ENCODE results near the gene MAS1. TPM values are rescaled to one million over a fixed set of nuclear protein-coding genes. Genes with fewer than 3 reads are reported as not detected.

Gene MAS1
- total and polyA plus RNA-seq, 2 donors (not counting 1 experiment from before 2014, with no cell fraction given), result not detected

DNA sequence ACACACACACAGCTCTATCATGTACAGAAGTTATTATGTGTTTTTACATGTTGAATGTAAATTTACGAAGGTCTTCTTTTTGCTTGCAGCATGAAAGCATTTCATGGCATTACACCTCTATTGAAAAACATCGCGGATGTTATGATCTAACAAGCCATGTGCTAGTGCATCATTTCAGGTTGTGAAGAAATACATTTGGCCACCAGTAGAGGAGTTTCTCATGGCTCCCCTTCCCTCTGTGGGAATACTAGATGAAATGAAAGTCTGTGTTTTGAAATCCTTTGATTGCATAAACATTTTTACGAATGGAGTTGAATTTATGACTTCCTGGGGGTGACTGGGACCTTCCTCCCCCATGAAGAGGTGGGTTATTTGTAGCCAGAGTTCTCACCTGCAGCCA, 17.7 kb downstream of the MAS1 start:
- ChIA-PET CTCF (no interaction called here), POLR2A (no interaction called here)
- Mint-ChIP-seq H3K27me3 (peaks cover 39% of the 10 kb centered on the region), H3K27ac (no peak overlapping the region), H3K4me3 (no peak overlapping the region), H3K4me1 (no peaks in the 10 kb centered on the region), H3K9me3 (ENCODE audit: insufficient read depth) (no peaks in the 10 kb centered on the region)
- no peak overlapping the region for H3K27ac ChIP-seq (ENCODE audit: low read length in 2 of 2)
- H3K36me3 ChIP-seq (replicated peaks in 1 of 2; ENCODE audit: control extremely low read depth in 1 of 2, control insufficient read depth in 1 of 2, extremely low read depth in 1 of 2, insufficient read depth in 2 of 2, low read length in 1 of 2), result no peaks in the 10 kb centered on the region
- H4K20me1 ChIP-seq (ENCODE audit: control insufficient read depth, insufficient read depth, low read length, poor library complexity, severe bottlenecking), result no peaks in the 10 kb centered on the region
- no peak overlapping the region for H3K9ac ChIP-seq (ENCODE audit: low read length)
- H2AFZ ChIP-seq (ENCODE audit: insufficient read depth, low read depth, low read length, poor library complexity, severe bottlenecking), result no peak overlapping the region
- WGBS (ENCODE audit: insufficient coverage), result 100% methylated on average over 2 of the region's 4 CpGs
- H3K4me2 ChIP-seq (replicated peaks; ENCODE audit: low read depth, low read length, poor library complexity, severe bottlenecking), result no peak overlapping the region
- ATAC-seq (ENCODE audit: low read depth) (no peak), DNase-seq (no peak)
- intact Hi-C loops (cut with micrococcal nuclease), result no loop called here
- peaks cover 0 to 20% (median 5%) of the 10 kb centered on the region in 4 experiments for H3K27me3 ChIP-seq (replicated peaks in 1 of 4; ENCODE audit: control extremely low read depth in 1 of 4, control insufficient read depth in 3 of 4, insufficient read depth in 4 of 4, low read length in 3 of 4)
- H3K9me3 ChIP-seq (ENCODE audit: control extremely low read depth in 1 of 3, control insufficient read depth in 2 of 3, insufficient read depth in 1 of 3, low read length in 2 of 3), result peaks cover 0 to 2% (median 0%) of the 10 kb centered on the region in 3 donors
- H3K4me3 ChIP-seq (ENCODE audit: control extremely low read depth in 1 of 5, extremely low read depth in 1 of 5, insufficient read depth in 1 of 5, low read depth in 2 of 5, low read length in 4 of 5), result no peak overlapping the region
- H3K79me2 ChIP-seq (ENCODE audit: control insufficient read depth, insufficient read depth, low read length), result no peaks in the 10 kb centered on the region
- no peak for TF ChIP-seq EZH2 (IDR thresholded peaks at IDR 0.05; ENCODE audit: borderline replicate concordance, insufficient read depth, low read depth, low read length, poor library complexity, severe bottlenecking)
- TF ChIP-seq, protein P1, sequence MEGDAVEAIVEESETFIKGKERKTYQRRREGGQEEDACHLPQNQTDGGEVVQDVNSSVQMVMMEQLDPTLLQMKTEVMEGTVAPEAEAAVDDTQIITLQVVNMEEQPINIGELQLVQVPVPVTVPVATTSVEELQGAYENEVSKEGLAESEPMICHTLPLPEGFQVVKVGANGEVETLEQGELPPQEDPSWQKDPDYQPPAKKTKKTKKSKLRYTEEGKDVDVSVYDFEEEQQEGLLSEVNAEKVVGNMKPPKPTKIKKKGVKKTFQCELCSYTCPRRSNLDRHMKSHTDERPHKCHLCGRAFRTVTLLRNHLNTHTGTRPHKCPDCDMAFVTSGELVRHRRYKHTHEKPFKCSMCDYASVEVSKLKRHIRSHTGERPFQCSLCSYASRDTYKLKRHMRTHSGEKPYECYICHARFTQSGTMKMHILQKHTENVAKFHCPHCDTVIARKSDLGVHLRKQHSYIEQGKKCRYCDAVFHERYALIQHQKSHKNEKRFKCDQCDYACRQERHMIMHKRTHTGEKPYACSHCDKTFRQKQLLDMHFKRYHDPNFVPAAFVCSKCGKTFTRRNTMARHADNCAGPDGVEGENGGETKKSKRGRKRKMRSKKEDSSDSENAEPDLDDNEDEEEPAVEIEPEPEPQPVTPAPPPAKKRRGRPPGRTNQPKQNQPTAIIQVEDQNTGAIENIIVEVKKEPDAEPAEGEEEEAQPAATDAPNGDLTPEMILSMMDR (IDR thresholded peaks at IDR 0.05), result no peak
- H3K4me1 ChIP-seq (ENCODE audit: control insufficient read depth in 2 of 2, insufficient read depth in 2 of 2, low read length in 2 of 2), result no peaks in the 10 kb centered on the region

DNA sequence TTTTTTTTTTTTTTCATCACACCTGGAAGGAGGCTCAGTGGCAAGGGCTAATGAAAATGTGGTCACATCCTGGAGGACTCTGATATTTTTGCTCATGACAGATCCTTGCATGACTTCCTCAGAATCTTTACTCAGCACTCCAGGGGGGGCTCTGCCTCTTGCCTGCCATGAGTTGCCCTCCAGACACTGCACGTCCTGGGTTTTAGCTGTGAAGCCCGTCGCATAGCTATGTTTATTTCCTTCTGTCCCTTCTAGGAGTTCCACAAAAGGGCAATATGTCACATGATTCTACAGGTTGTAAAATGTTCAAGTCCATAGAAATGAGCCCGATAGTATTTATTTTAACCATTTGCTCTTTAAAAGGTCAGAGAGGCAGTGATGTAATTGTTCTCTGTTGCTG, 18.2 kb downstream of the MAS1 start:
- H3K4me3 Mint-ChIP-seq, result no peak overlapping the region
- no peaks in the 10 kb centered on the region for H3K79me2 ChIP-seq (ENCODE audit: control insufficient read depth, insufficient read depth, low read length)
- no peaks in the 10 kb centered on the region for H3K36me3 ChIP-seq (replicated peaks in 1 of 2; ENCODE audit: control extremely low read depth in 1 of 2, control insufficient read depth in 1 of 2, extremely low read depth in 1 of 2, insufficient read depth in 2 of 2, low read length in 1 of 2)
- ChIA-PET POLR2A (no interaction called here), CTCF (no interaction called here)
- no peaks in the 10 kb centered on the region for H4K20me1 ChIP-seq (ENCODE audit: control insufficient read depth, insufficient read depth, low read length, poor library complexity, severe bottlenecking)
- no peaks in the 10 kb centered on the region for H3K4me1 ChIP-seq (ENCODE audit: control insufficient read depth in 2 of 2, insufficient read depth in 2 of 2, low read length in 2 of 2)
- no peak overlapping the region for H3K27ac ChIP-seq (ENCODE audit: low read length in 2 of 2)
- no peaks in the 10 kb centered on the region for H3K4me1 Mint-ChIP-seq
- H3K27ac Mint-ChIP-seq, result no peak overlapping the region
- no peaks in the 10 kb centered on the region for H3K9me3 Mint-ChIP-seq (ENCODE audit: insufficient read depth)
- intact Hi-C loops (cut with micrococcal nuclease), result no loop called here
- H3K9ac ChIP-seq (ENCODE audit: low read length), result no peak overlapping the region
- peaks cover 0 to 20% (median 5%) of the 10 kb centered on the region in 4 experiments for H3K27me3 ChIP-seq (replicated peaks in 1 of 4; ENCODE audit: control extremely low read depth in 1 of 4, control insufficient read depth in 3 of 4, insufficient read depth in 4 of 4, low read length in 3 of 4)
- H3K4me2 ChIP-seq (replicated peaks; ENCODE audit: low read depth, low read length, poor library complexity, severe bottlenecking), result no peak overlapping the region
- no peak overlapping the region for H2AFZ ChIP-seq (ENCODE audit: insufficient read depth, low read depth, low read length, poor library complexity, severe bottlenecking)
- no peak overlapping the region for H3K4me3 ChIP-seq (ENCODE audit: control extremely low read depth in 1 of 5, extremely low read depth in 1 of 5, insufficient read depth in 1 of 5, low read depth in 2 of 5, low read length in 4 of 5)
- H3K9me3 ChIP-seq (ENCODE audit: control extremely low read depth in 1 of 3, control insufficient read depth in 2 of 3, insufficient read depth in 1 of 3, low read length in 2 of 3), result peaks cover 0 to 2% (median 0%) of the 10 kb centered on the region in 3 donors
- TF ChIP-seq EZH2 (IDR thresholded peaks at IDR 0.05; ENCODE audit: borderline replicate concordance, insufficient read depth, low read depth, low read length, poor library complexity, severe bottlenecking), result no peak
- TF ChIP-seq, protein P1 (IDR thresholded peaks at IDR 0.05), result no peak
- peaks cover 42% of the 10 kb centered on the region for H3K27me3 Mint-ChIP-seq
- no peak for DNase-seq
- ATAC-seq (ENCODE audit: low read depth), result no peak
- 62% methylated on average over 3 of the region's 4 CpGs for WGBS (ENCODE audit: insufficient coverage)

All from B cell (primary cell).